ENCODE data around the gene SIAE.

Gene SIAE, protein sequence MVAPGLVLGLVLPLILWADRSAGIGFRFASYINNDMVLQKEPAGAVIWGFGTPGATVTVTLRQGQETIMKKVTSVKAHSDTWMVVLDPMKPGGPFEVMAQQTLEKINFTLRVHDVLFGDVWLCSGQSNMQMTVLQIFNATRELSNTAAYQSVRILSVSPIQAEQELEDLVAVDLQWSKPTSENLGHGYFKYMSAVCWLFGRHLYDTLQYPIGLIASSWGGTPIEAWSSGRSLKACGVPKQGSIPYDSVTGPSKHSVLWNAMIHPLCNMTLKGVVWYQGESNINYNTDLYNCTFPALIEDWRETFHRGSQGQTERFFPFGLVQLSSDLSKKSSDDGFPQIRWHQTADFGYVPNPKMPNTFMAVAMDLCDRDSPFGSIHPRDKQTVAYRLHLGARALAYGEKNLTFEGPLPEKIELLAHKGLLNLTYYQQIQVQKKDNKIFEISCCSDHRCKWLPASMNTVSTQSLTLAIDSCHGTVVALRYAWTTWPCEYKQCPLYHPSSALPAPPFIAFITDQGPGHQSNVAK

DNA sequence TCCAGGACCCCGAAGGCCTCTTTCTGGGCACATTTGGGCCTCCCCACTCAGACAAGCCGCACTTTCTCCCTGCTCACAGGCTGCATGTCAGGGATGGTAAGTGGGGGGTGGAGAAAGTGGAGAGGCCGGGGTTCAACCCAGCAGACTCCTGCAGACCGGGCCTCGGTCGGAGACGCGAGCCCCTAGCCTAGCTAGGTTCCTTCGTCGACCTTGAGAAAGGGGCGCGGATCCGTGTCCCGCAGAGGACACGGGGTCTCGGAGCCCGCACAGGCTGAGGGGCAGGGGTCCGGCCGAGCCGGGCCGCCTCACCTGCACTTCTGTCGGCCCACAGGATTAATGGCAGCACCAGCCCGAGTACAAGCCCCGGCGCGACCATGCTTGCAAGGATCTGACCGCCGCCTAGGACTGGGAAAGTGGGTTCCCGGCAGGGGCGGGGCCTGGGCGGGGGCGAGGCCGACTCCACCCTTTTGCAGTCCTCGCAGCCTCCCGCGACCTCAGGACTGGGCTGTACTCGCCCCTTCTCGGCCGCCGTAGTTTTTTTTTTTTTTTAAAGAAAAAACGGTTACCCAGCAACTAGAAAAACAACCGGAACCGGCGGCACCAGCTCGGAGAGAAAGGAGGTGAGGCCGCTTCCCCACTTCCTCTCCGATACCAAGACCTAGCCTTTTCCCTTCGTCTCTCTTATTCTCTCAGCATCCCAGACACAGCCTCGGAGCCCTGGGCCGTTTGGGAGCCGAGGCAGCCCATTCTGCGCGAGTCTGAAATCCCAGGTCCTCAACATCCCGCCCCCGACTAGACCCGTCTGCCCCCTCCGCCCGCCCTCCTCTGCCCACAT, at the start of gene SIAE, which contains the start of gene SPA17:
Gene SIAE, minus strand, starts transcription at position 407 of the 835 bp plus-strand sequence. Its CDS starts 31 bp downstream, at position 376.
Gene SPA17, plus strand, starts transcription at position 572 of the 835 bp plus-strand sequence. CDS start 1,361 bp downstream, outside the sequence.
- H3K27ac ChIP-seq = peak within 1 kb of the TSS; percentile 76
- TF ChIP-seq ZFX (IDR thresholded peaks at IDR 0.05) (peak; percentile 25; the same call in 1 of the 2 replicates), CTCF (conservative IDR thresholded peaks at IDR 0.05) (no peak)

DNA sequence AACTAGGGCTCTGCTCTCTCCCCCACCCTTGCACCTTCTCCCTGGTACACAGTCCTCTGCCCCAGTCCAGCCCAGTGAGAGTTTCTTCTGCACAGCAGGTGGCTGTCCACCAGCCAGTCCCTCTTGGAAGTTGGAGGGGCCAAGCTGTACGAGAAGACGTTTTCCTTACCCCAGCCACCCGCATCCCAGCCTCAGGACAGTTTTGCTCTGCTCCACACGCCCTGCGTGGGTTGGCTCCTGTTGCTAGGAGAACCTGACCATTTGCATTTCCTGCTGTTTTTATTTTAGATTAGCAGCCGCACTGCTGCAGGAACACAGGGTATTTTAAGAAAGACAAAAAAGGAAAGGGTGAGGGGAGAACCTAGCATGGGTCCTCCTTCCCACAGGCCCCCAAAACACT, 48.6 kb upstream of the SIAE start:
- TF ChIP-seq ZFX (IDR thresholded peaks at IDR 0.05) (no peak), CTCF (conservative IDR thresholded peaks at IDR 0.05) (no peak)
- H3K27ac ChIP-seq = no peak overlapping the region

DNA sequence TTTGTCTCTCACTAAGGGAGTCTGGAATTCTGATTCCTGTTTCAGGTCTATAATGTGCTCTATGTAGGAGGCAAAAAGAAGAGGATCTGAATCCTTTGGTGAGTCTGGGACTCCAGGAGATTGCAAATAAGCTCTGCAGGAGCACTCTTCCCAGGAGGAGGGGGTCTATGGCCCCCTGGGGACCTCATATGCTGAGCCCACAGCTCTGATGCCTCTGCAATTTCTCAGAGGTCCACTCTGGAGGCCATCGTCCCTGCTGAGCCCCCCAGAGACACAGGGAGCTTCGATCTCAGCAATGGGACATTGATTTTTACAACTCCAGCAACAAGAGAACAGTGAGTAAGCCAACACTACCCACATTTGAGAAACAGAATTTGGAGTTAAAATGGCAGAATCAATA, 46.0 kb upstream of the SIAE start:
- TF ChIP-seq CTCF (conservative IDR thresholded peaks at IDR 0.05) (no peak), ZFX (IDR thresholded peaks at IDR 0.05) (no peak)

GRCh38 chr11:124718801-124719200, 45.3 kb upstream of the SIAE start:
- no peak overlapping the region for H3K27ac ChIP-seq
- TF ChIP-seq ZFX (IDR thresholded peaks at IDR 0.05) (no peak), CTCF (conservative IDR thresholded peaks at IDR 0.05) (no peak)

More for the DNA sequence above, 46.0 kb upstream of the SIAE start:
- no peak overlapping the region for H3K27ac ChIP-seq

DNA sequence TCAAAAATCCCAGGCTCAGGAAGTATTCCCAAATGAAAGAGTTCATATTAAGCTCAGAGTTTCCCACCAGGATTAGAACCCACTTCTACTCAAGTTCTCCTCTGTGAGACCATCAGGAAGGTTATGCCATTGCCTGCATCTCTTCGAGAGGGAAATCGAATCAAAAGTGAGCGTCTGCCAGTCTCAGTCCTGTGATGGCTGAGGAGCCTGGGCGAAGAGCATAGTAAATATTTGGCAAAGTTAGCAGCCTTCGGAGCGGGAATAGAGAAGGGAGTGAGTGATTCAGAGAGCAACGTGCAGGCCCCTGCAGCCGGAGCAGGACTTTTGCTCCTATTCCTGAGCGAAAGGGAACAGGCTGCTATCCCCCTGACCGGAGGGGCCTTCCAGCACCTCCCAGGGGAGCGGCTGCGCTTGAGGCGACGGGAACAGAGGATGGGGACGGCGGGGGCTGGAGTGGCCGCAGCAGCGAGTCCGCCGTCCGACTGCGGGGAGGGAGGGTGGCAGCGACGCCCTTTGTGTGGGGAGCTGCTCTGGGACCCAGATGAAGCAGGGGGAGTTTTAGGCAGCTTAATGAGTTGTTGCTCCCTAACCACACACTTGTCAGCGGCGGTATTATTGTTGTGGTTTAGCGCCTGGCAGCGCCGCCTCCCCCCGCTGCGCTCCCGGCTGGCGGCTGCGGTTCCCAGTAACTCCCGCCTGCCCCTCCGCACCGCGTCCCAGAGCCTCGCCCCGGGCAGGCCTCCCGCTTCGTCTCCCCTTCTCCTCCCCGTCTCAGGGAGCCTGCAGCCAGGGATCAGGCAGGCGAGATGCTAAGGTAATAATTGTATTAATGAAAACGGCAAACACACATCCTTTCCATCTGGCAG, 44.5 kb upstream of the SIAE start:
- no peak overlapping the region for H3K27ac ChIP-seq
- TF ChIP-seq CTCF (conservative IDR thresholded peaks at IDR 0.05) = no peak
- no peak for TF ChIP-seq ZFX (IDR thresholded peaks at IDR 0.05)

GRCh38 chr11:124717421-124717785, 43.9 kb upstream of the SIAE start:
- no peak overlapping the region for H3K27ac ChIP-seq
- TF ChIP-seq CTCF (conservative IDR thresholded peaks at IDR 0.05) = no peak
- TF ChIP-seq ZFX (IDR thresholded peaks at IDR 0.05) = no peak
